ENCODE measurements around the gene PTPRQ.

Gene PTPRQ

DNA sequence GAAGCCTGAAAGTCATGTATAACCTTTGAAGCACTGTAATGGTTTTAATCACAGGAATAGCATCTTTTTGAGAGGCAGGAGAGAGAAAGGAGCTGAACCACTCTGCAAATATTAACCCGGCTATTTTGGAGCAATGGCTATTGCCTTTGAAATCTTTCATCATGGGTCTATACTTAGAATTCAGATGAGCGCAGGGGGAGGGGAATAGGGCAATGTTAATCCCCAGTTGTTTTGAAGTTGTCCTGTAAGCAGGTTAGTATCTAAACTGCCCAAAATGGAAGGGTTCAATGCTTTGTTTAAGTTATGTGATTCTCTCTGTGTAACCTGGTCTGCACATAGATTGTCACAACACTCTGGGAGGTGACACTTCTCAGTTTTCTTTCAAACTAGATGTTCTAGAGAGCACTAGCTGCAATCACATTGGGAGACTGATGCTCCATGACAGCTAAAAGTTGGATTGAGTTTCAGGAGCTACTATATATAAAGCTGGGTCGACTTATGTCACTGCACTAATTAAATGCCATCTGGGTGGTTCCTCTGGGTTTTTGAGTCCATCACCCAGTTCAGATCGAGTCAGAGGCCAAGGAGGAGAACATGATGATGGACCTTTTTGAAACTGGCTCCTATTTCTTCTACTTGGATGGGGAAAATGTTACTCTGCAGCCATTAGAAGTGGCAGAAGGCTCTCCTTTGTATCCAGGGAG lies 263.2 kb downstream of the PTPRQ start, which contains the start of gene MYF6:
Gene MYF6 (plus strand): TSS at position 509 of the 704 bp plus-strand sequence. CDS start 86 bp downstream, at position 595.
- no peak for DNase-seq
- Mint-ChIP-seq H3K4me1 (ENCODE audit: low read depth) (no peaks in the 10 kb centered on the region), H3K9me3 (no peaks in the 10 kb centered on the region), H3K36me3 (ENCODE audit: low read depth) (no peaks in the 10 kb centered on the region), H3K27ac (no peak within 1 kb of the TSS), H3K4me3 (no peak within 1 kb of the TSS), H3K27me3 (peaks cover 38% of the 10 kb centered on the region)

DNA sequence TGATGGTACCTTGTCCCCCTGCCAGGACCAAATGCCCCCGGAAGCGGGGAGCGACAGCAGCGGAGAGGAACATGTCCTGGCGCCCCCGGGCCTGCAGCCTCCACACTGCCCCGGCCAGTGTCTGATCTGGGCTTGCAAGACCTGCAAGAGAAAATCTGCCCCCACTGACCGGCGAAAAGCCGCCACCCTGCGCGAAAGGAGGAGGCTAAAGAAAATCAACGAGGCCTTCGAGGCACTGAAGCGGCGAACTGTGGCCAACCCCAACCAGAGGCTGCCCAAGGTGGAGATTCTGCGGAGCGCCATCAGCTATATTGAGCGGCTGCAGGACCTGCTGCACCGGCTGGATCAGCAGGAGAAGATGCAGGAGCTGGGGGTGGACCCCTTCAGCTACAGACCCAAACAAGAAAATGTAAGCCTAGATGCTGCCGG lies 263.8 kb downstream of the PTPRQ start:
- H3K27ac Mint-ChIP-seq = no peak overlapping the region
- no peaks in the 10 kb centered on the region for H3K4me1 Mint-ChIP-seq (ENCODE audit: low read depth)
- H3K9me3 Mint-ChIP-seq = no peaks in the 10 kb centered on the region
- H3K27me3 Mint-ChIP-seq = peaks cover 41% of the 10 kb centered on the region
- no peak for DNase-seq
- no peaks in the 10 kb centered on the region for H3K36me3 Mint-ChIP-seq (ENCODE audit: low read depth)
- H3K4me3 Mint-ChIP-seq = no peak overlapping the region

DNA sequence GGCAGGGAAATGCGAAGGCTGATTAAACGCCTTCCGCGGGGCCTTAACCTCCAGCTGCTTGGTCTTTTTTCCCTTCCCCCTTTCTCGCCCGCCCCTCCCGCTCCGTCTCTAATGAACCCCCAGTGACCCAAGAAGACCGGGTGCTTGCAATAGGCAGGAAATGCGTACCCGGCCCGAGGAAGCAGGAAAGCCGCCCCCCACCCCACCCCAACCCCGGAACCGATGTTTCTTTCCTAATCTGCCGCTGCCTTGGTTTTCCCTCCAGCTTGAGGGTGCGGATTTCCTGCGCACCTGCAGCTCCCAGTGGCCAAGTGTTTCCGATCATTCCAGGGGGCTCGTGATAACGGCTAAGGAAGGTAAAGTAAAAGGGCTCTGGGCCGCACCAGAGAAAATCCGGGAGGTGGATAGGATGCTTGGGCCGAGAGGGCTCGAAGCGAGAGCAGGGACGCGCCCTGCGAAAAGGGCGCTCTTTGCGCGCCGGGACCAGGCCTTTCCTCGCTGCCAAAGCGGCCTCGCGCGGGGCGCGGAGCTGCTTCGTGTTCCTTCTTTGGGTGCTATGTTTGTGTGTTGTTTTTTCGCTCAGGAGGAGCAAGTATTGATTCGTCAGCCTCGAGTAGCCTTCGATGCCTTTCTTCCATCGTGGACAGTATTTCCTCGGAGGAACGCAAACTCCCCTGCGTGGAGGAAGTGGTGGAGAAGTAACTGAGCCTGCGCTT lies 264.4 kb downstream of the PTPRQ start:
- DNase-seq = no peak
- H3K27me3 Mint-ChIP-seq = peaks cover 41% of the 10 kb centered on the region
- H3K27ac Mint-ChIP-seq = no peak overlapping the region
- no peaks in the 10 kb centered on the region for H3K4me1 Mint-ChIP-seq (ENCODE audit: low read depth)
- no peaks in the 10 kb centered on the region for H3K36me3 Mint-ChIP-seq (ENCODE audit: low read depth)
- no peaks in the 10 kb centered on the region for H3K9me3 Mint-ChIP-seq
- H3K4me3 Mint-ChIP-seq = no peak overlapping the region

DNA sequence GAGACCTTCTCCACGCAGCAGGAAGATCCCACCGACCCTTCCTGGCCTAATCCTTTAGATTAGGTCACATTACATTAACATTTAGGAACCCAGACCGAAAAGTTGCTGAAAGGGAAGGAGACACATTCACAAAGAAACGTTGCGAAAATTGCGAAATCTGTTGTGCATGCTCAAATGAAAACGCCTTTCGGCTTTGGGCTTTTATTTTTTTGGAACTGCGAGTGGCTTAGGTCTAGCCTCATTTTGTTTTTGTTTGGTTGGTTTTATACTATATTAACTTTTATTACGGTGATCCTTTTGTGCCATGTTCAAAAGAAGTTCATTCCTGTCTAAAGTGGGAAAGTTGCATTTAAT lies 264.9 kb downstream of the PTPRQ start:
- H3K27ac Mint-ChIP-seq = no peak overlapping the region
- H3K4me3 Mint-ChIP-seq = no peak overlapping the region
- H3K9me3 Mint-ChIP-seq = no peaks in the 10 kb centered on the region
- peaks cover 45% of the 10 kb centered on the region for H3K27me3 Mint-ChIP-seq
- H3K4me1 Mint-ChIP-seq (ENCODE audit: low read depth) = no peaks in the 10 kb centered on the region
- no peaks in the 10 kb centered on the region for H3K36me3 Mint-ChIP-seq (ENCODE audit: low read depth)
- DNase-seq = no peak

DNA sequence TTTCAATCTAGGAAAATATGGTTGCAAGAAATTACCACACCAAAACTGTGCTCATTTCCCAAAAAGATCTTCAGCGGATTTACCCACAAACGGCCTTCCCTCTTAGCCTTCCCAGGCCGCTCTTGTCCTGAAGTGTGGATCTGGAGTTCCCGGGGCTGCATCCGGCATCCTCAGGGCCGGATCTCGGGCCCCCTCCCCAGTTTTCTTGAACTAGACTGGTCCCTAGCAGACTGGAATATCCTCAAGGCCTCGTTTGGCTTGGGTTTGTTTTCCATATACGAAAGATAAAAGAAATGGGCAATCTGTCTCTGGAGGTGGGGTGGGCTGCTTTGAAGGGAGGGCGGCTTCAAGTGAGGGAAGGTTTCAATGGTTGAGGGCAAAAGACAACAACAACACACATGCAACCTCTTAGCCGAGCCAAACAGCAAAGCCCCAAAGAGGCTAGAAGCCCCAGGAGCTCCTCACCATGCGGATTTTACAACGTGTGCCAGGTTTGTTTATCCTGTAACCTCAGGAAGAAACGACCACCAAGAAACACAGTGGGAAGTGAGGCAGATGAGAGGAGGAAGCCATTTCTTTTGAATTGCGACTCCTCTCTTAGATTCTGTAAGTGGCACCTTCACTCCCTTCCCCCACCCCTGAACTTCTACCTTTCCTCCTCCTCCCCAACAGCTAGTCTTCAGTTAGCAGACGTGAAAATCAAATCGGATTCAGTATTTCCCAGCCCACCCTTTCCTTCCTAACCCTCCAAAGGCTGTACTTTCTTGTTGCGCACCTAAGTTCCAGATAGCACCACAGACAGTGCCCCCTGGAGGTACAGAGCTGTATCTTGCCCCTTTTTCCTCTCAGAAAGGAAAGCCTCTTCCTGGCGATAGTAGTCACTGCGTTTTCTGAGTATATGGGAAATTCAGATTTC lies 266.0 kb downstream of the PTPRQ start:
- Mint-ChIP-seq H3K27me3 (peaks cover 56% of the 10 kb centered on the region), H3K27ac (no peak overlapping the region)

DNA sequence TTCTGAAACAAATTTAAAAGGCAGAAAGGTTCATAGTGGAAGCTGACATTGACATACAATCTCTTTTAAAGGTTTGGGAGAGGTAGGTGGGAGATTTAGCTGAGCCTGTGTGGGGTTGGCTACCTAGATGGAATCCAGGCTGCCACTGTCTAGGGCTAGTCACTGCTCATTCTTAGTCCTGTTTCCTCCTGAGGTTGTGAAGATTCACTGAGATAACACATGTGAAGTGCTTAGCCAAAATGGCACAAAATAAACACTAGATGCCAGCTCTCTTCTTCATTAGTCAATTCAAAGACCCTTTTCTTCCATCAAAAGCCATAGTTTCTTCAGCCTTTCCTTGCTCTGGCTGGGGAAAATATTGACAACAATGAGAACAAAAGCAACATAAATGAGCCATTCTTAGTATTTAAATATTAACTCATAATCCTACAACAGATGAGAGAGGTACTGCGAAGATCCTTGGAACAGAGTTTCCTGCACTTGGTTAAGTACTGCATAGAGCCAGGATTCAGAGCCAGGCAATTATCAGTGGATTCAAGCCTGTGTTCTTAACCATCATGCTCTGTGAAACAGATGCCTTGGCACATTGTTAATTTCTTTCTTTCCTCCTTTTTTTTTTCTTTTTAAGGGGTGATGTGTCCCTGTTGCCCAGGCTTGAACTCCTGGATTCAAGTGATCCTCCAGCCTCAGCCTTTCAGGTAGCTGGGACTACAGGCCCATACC lies 266.9 kb downstream of the PTPRQ start:
- no peak overlapping the region for H3K27ac Mint-ChIP-seq
- no peak overlapping the region for H3K4me3 Mint-ChIP-seq
- H3K36me3 Mint-ChIP-seq (ENCODE audit: low read depth) = no peaks in the 10 kb centered on the region
- no peaks in the 10 kb centered on the region for H3K9me3 Mint-ChIP-seq
- no peak for DNase-seq
- H3K27me3 Mint-ChIP-seq = peaks cover 60% of the 10 kb centered on the region
- no peaks in the 10 kb centered on the region for H3K4me1 Mint-ChIP-seq (ENCODE audit: low read depth)

More for the DNA sequence above, 266.0 kb downstream of the PTPRQ start:
- no peak overlapping the region for H3K4me3 Mint-ChIP-seq
- H3K36me3 Mint-ChIP-seq (ENCODE audit: low read depth) = no peaks in the 10 kb centered on the region
- H3K9me3 Mint-ChIP-seq = no peaks in the 10 kb centered on the region
- H3K4me1 Mint-ChIP-seq (ENCODE audit: low read depth) = no peaks in the 10 kb centered on the region
- DNase-seq = no peak

DNA sequence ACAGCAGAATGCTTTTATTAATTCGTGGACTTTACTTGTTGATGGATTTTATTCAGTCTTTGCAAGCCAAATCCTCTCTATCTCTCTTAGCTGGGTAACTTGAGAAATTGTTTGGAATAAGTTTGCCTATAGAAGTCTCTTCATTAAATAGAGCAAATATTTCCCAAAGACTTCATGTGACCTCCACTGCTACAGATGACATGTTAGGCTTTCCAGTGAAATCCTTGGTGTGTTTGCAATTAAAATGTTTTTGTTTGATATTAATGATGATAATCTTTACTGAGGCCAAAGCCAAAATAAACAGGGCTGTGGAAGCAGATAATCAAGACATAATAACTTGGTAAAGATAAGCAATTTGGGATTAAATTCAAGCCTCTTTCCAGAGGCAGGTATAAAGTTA lies 267.8 kb downstream of the PTPRQ start:
- Mint-ChIP-seq H3K4me3 (no peak overlapping the region), H3K4me1 (ENCODE audit: low read depth) (no peaks in the 10 kb centered on the region), H3K27me3 (peaks cover 70% of the 10 kb centered on the region), H3K36me3 (ENCODE audit: low read depth) (no peaks in the 10 kb centered on the region), H3K9me3 (no peaks in the 10 kb centered on the region), H3K27ac (no peak overlapping the region)
- DNase-seq = no peak

DNA sequence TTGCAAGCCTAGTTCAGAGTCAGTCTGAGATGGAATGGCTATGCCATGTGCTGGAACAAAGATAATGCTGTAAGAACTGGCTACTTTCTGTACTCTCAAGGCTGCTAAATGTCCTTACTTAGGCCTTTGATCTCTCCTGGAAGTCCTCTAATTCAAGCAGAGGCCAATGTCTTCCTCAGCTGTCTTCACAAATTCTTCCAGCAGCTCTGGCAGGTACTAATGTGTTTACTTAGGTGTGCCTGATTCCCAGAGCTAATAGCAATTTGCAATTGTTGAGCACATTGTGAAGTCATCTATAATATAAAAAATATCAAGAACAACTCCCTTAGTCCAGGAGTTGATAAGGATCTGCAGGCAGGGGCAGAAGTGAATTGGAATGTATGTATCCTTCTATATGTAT lies 268.8 kb downstream of the PTPRQ start:
- no peak for DNase-seq
- Mint-ChIP-seq H3K9me3 (no peaks in the 10 kb centered on the region), H3K4me1 (ENCODE audit: low read depth) (no peaks in the 10 kb centered on the region), H3K27ac (no peak overlapping the region), H3K4me3 (no peak overlapping the region), H3K36me3 (ENCODE audit: low read depth) (no peaks in the 10 kb centered on the region), H3K27me3 (peaks cover 62% of the 10 kb centered on the region)

DNA sequence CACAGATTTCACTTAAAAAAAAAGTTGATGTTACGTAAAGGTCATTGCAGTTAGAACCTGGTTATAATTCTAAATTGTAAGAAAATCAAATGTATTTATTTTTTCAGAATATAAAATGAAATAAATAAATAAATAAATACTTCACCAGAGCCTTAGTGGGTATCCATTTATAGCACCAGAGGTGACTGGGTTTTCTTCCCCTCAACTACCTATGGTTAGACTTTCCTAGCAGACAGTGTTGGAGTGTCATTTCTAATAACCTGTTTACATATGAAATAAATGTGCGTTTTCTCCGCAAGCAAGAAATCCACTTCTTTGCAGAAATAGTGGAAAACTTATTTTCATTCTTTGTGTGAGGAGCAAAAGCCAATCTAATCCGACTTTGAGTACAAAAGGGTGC lies 269.4 kb downstream of the PTPRQ start:
- Mint-ChIP-seq H3K27me3 (peaks cover 63% of the 10 kb centered on the region), H3K27ac (no peak overlapping the region), H3K4me1 (ENCODE audit: low read depth) (no peaks in the 10 kb centered on the region), H3K9me3 (no peaks in the 10 kb centered on the region), H3K4me3 (no peak overlapping the region), H3K36me3 (ENCODE audit: low read depth) (no peaks in the 10 kb centered on the region)
- no peak for DNase-seq

DNA sequence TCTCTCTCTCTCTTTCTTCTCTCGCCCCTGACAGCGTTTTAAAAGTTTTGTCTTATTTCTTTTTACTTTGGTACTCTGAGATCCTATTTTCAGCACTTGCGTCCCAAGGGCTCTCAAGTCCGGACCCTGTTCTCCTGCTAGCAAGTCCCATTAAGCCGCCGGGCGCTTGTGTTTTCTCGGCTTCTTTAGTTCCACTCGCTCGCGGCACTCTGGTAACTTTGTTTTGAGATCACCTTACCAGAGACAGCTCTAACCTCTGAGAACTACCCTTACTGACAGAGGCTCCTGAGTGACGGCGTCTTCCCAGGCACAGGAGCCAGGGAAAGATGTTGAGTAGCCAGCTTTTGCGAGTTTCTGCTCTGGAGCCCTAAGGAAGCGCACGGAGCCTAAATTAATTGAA lies 270.0 kb downstream of the PTPRQ start:
- Mint-ChIP-seq H3K27me3 (peaks cover 56% of the 10 kb centered on the region), H3K4me3 (no peak overlapping the region), H3K27ac (no peak overlapping the region), H3K4me1 (ENCODE audit: low read depth) (no peaks in the 10 kb centered on the region), H3K9me3 (no peaks in the 10 kb centered on the region), H3K36me3 (ENCODE audit: low read depth) (no peaks in the 10 kb centered on the region)
- no peak for DNase-seq

DNA sequence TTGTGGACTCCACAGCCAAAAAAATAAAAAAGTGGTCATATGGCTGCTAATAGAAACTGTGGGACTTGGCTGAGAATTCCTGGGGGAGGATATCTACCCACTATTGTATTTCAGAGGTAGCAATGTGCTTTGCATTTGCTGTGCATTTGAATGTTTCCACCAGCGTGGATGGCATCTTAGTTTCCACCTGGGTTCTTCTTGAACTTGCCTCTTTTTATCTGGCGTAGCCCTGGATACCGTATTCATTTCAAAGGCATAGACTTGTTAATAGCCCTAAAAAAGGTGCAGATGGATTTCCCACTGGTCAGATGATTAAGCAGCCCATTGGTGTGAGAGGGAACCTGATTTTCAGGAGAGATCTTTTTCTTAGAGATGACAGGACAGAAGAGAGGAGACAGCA lies 270.8 kb downstream of the PTPRQ start:
- H3K36me3 Mint-ChIP-seq (ENCODE audit: low read depth) = no peaks in the 10 kb centered on the region
- H3K4me3 Mint-ChIP-seq = no peak overlapping the region
- H3K9me3 Mint-ChIP-seq = no peaks in the 10 kb centered on the region
- no peak for DNase-seq
- H3K4me1 Mint-ChIP-seq (ENCODE audit: low read depth) = no peaks in the 10 kb centered on the region
- H3K27me3 Mint-ChIP-seq = peaks cover 48% of the 10 kb centered on the region
- H3K27ac Mint-ChIP-seq = no peak overlapping the region

DNA sequence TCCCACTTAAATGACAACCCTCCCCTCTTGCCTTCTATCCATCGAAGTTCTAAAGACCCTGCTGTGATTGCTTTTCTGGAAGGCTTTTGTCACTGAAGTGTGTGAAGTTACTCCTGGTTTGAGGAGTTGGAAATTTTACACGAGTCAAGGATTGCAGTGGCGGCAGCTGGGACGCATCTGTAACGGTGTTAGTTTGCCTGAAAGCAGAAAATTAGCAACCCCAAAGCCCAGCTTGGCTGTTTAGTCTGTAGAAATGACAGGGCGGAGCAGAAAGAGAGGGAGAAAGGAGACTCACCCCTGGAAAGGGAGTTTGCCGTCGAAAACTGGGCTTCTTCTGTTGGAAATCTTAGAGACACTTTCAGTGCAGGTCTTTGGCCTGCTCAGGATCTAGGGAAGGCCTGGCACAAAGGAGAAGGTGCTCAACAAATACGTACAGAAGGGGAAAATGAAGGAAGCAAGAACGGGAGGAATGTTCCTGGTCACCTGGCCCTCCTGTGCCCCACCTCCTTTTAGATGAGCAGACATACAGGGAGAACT lies 271.7 kb downstream of the PTPRQ start:
- H3K36me3 Mint-ChIP-seq (ENCODE audit: low read depth) = no peaks in the 10 kb centered on the region
- H3K9me3 Mint-ChIP-seq = no peaks in the 10 kb centered on the region
- DNase-seq = no peak
- peaks cover 39% of the 10 kb centered on the region for H3K27me3 Mint-ChIP-seq
- H3K4me3 Mint-ChIP-seq = no peak overlapping the region
- H3K4me1 Mint-ChIP-seq (ENCODE audit: low read depth) = no peaks in the 10 kb centered on the region
- H3K27ac Mint-ChIP-seq = no peak overlapping the region

DNA sequence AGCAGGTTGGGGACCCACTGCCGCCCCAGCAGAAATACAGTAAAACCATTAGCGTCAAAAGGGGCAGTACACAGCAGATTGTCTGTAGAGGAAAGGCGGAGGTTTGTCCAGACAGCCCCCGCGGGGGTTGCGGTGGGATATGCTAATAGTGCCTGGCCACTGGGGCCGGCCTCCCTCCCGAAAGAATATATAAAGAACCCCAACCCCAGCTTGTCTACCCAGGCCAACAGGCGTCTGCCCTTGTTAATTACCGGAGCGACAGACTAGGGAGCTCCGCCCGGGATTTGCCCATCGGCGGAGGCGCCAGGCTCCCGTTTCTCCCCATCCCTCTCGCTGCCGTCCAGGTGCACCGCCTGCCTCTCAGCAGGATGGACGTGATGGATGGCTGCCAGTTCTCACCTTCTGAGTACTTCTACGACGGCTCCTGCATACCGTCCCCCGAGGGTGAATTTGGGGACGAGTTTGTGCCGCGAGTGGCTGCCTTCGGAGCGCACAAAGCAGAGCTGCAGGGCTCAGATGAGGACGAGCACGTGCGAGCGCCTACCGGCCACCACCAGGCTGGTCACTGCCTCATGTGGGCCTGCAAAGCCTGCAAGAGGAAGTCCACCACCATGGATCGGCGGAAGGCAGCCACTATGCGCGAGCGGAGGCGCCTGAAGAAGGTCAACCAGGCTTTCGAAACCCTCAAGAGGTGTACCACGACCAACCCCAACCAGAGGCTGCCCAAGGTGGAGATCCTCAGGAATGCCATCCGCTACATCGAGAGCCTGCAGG lies 272.8 kb downstream of the PTPRQ start, which contains the start of gene MYF5:
Gene MYF5 (plus strand): TSS at position 217 of the 774 bp plus-strand sequence. CDS start 152 bp downstream, at position 369.
- no peaks in the 10 kb centered on the region for H3K4me1 Mint-ChIP-seq (ENCODE audit: low read depth)
- no peak for DNase-seq
- no peaks in the 10 kb centered on the region for H3K36me3 Mint-ChIP-seq (ENCODE audit: low read depth)
- no peaks in the 10 kb centered on the region for H3K9me3 Mint-ChIP-seq
- peaks cover 37% of the 10 kb centered on the region for H3K27me3 Mint-ChIP-seq
- H3K4me3 Mint-ChIP-seq = no peak within 1 kb of the TSS
- H3K27ac Mint-ChIP-seq = no peak within 1 kb of the TSS
